Adrenal gland (tissue), 5 donors: ENCODE results near the gene WDR74.
A peak's percentile ranks its signal among the peaks of the same experiment; 100 is the strongest.

Experiments
- POLR2A ChIP-seq, 2 donors: fragments of 450-650 bp; IDR thresholded peaks; one replicate each; pipeline ENCODE4 v1.6.1; 2017; ENCODE audit warnings: antibody characterized with exemption in 2 of 2, mild to moderate bottlenecking in 2 of 2, moderate library complexity in 1 of 2
- TF ChIP-seq, protein P1 (sequence below), 6 experiments: fragments of 450-650 bp in 4 of 6; fragments of 200-600 bp in 2 of 6; sonication (generic) in 1 of 6; IDR thresholded peaks; 1 replicate in 5 of 6; 2 replicates in 1 of 6; pipeline versions ENCODE4 v1.5.1 to v1.8.0; 2016 to 2021; ENCODE audit warnings: antibody characterized with exemption in 6 of 6, mild to moderate bottlenecking in 2 of 6, moderate library complexity in 1 of 6
- donor health status: DM: no; HTN: no; CAD: no.

DNA sequence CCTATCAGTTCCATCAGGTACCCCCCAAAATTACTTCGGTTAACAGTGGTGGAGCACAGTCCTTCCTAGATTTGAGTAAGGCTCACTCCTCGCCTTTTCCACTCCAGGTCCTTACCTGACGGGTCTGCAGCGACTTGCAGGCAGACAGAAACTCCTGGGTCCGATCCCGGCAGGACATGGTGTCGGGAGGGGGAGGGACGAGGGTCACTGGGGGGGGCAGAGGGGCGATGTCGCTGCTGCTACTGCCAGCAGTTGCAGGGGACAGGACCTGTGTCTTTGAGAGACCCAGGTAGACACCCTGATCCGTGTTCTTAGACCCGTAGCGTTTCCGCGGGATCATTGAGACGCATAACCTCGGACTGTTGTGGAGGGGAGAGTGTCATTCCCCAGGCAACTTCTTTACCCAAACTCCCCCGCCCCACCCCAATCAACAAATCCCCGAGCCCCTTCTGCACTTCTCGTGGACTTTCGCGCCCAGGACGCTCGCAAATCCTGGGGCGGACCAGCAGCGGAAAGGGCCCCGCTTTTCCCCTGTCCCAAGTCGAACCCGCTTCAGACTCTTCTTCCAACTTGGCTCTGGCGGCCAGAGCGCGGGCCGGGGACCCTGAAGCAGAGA, 8.4 kb downstream of the WDR74 start:
- TF ChIP-seq POLR2A (IDR thresholded peaks at IDR 0.05) = peak in 1 of 2 donors; percentile 65
- TF ChIP-seq, protein P1, sequence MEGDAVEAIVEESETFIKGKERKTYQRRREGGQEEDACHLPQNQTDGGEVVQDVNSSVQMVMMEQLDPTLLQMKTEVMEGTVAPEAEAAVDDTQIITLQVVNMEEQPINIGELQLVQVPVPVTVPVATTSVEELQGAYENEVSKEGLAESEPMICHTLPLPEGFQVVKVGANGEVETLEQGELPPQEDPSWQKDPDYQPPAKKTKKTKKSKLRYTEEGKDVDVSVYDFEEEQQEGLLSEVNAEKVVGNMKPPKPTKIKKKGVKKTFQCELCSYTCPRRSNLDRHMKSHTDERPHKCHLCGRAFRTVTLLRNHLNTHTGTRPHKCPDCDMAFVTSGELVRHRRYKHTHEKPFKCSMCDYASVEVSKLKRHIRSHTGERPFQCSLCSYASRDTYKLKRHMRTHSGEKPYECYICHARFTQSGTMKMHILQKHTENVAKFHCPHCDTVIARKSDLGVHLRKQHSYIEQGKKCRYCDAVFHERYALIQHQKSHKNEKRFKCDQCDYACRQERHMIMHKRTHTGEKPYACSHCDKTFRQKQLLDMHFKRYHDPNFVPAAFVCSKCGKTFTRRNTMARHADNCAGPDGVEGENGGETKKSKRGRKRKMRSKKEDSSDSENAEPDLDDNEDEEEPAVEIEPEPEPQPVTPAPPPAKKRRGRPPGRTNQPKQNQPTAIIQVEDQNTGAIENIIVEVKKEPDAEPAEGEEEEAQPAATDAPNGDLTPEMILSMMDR (IDR thresholded peaks at IDR 0.05) = peak in 1 of 6 experiments; percentile 24
